NT2/D1 (cell line): Measurements from ENCODE around the gene TPCN2.

Source experiments
- SUZ12 ChIP-seq: IDR thresholded peaks from 2 replicates; pipeline ENCODE4 v1.6.1; 2011; ENCODE audit not compliant: insufficient read length, insufficient read depth; ENCODE audit errors: extremely low read depth
- YY1 ChIP-seq: IDR thresholded peaks from 2 replicates; pipeline ENCODE4 v1.6.1; 2011; ENCODE audit not compliant: insufficient read length, insufficient read depth
- ZNF274 ChIP-seq: IDR thresholded peaks from 2 replicates; pipeline ENCODE4 v1.6.1; 2011; ENCODE audit warnings: mild to moderate bottlenecking, low read depth, low read length

GRCh38 chr11:69164824-69165223 lies 116.1 kb downstream of the TPCN2 start:
- no peak for TF ChIP-seq YY1
- TF ChIP-seq ZNF274, result no peak
- no peak for TF ChIP-seq SUZ12
